SK-N-MC (cell line): ENCODE results near the gene SLC15A1.

Source experiments
- EZH2 ChIP-seq: fragments of 200-600 bp; sonication (generic); IDR thresholded peaks from one replicate; pipeline ENCODE4 v1.6.1; 2017; ENCODE audit warnings: antibody characterized with exemption
- FOXP2 ChIP-seq: optimal IDR thresholded peaks from 2 replicates; pipeline ENCODE3; 2011; ENCODE audit warnings: mild to moderate bottlenecking, moderate library complexity; ENCODE audit not compliant: insufficient read depth; ENCODE audit errors: extremely low read length, control extremely low read depth
- POLR2AphosphoS5 ChIP-seq: IDR thresholded peaks from 2 replicates; pipeline ENCODE4 v1.6.1; 2012; ENCODE audit warnings: mild to moderate bottlenecking, low read depth, low read length, borderline replicate concordance

DNA sequence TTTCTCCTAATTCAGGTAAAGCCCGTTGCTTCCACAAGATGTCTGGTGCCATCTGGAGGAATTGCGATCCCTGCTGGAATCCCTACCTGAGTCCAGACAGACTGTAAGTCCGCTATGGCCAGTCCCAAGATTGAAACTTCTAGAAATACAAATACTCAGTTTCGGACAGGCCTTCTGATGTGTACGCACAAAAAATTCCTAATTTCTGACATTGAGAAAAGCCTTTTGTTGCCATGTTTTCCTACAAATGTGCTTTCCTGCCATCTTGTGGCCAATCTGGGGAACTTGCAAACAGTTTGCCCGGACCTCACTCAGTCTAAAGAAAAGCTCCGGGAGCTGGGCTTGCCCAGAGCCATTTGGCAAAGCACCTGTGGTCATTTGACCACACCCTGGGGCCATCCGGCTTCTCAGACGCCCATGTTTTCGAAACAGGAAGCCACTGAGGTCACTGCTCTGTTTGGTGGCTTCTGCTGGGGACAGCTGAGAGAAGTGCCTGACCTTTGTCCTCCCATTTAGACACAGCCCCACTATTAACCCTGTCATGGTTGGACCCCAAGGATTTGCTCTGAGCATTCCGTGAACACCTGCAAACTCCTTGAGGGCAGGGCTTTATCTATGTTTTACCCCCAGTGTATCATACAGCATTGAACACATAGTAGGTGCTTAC lies 79.4 kb downstream of the SLC15A1 start:
- TF ChIP-seq EZH2: no peak
- no peak for TF ChIP-seq POLR2AphosphoS5
- TF ChIP-seq FOXP2: no peak
